ENCODE measurements around the gene ZNF740. TPM values are rescaled to one million over a fixed set of nuclear protein-coding genes. Genes with fewer than 3 reads are reported as not detected.

Gene ZNF740
- polyA plus RNA-seq, 1 donor (not counting 4 experiments of a cell fraction or from before 2014, with no cell fraction given), result 11.8 TPM

- Histone ChIP-seq H3K79me2 (ENCODE audit: control insufficient read depth, insufficient read depth, low read length) (peaks cover 25% of the 10 kb centered on the region), H3K27me3 (ENCODE audit: control insufficient read depth, extremely low read depth, insufficient read depth, low read length) (no peaks in the 10 kb centered on the region), H3K4me2 (ENCODE audit: control insufficient read depth, extremely low read depth, insufficient read depth, low read depth, low read length) (peak overlapping the region; percentile 79), H3K27ac (ENCODE audit: control insufficient read depth, insufficient read depth, low read length) (peak overlapping the region; percentile 23), H3K4me1 (ENCODE audit: control insufficient read depth, extremely low read depth, insufficient read depth, low read length) (peaks cover 44% of the 10 kb centered on the region), H3K4me3 (ENCODE audit: control insufficient read depth in 2 of 3, extremely low read depth in 1 of 3, insufficient read depth in 2 of 3, low read depth in 1 of 3, low read length in 3 of 3) (peak overlapping the region; percentile 7 to 99 (median 56)), H2AFZ (ENCODE audit: control insufficient read depth, low read length) (no peak overlapping the region), H3K9me3 (ENCODE audit: control insufficient read depth, low read depth, low read length) (no peaks in the 10 kb centered on the region), H4K20me1 (ENCODE audit: control insufficient read depth, extremely low read depth, insufficient read depth, low read length) (peaks cover 4% of the 10 kb centered on the region), H3K36me3 (ENCODE audit: control insufficient read depth in 2 of 2, extremely low read depth in 1 of 2, insufficient read depth in 2 of 2, low read length in 2 of 2) (peaks cover 18 to 33% of the 10 kb centered on the region in 2 experiments), H3K9ac (ENCODE audit: control insufficient read depth, extremely low read depth, insufficient read depth, low read length) (no peak overlapping the region), H3K9me1 (ENCODE audit: control insufficient read depth, extremely low read depth, insufficient read depth, low read length) (no peaks in the 10 kb centered on the region)
- TF ChIP-seq, protein P1, sequence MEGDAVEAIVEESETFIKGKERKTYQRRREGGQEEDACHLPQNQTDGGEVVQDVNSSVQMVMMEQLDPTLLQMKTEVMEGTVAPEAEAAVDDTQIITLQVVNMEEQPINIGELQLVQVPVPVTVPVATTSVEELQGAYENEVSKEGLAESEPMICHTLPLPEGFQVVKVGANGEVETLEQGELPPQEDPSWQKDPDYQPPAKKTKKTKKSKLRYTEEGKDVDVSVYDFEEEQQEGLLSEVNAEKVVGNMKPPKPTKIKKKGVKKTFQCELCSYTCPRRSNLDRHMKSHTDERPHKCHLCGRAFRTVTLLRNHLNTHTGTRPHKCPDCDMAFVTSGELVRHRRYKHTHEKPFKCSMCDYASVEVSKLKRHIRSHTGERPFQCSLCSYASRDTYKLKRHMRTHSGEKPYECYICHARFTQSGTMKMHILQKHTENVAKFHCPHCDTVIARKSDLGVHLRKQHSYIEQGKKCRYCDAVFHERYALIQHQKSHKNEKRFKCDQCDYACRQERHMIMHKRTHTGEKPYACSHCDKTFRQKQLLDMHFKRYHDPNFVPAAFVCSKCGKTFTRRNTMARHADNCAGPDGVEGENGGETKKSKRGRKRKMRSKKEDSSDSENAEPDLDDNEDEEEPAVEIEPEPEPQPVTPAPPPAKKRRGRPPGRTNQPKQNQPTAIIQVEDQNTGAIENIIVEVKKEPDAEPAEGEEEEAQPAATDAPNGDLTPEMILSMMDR (optimal IDR thresholded peaks at IDR 0.05 in 1 of 3, IDR thresholded peaks at IDR 0.05 in 1 of 3, conservative IDR thresholded peaks at IDR 0.05 in 1 of 3; ENCODE audit: extremely low read depth in 1 of 3, insufficient read depth in 2 of 3, low read length in 3 of 3), result no peak
- no peak for TF ChIP-seq EZH2 (IDR thresholded peaks at IDR 0.05; ENCODE audit: low read length)
- peak; percentile 53 for FAIRE-seq
- dilution Hi-C loops (cut with MboI; ENCODE audit: extremely low pct_ligation_motif_present, low sequenced_read_pairs), result no loop called here
- DNase-seq (ENCODE audit: low read depth, low spot score), result no peak
These were observed 36.8 kb downstream of the ZNF740 start for GRCh38 chr12:53217051-53217930.

DNA sequence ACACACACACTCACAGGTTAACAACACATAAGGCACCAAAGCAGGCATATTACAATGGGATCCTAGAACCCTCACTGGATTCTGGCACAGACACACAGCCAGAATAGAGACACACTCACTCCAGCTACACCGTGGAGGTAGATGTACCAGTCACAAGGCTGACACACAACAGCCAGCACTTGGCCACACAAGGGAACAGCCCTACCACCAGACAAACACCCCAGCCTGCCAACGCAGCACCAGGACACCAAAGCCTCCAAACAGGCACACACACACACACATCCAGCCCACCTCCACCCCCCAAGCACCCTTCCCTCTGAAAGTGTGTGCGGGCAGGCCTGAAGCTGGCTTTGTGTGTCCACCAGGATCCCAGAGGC lies 37.4 kb downstream of the ZNF740 start:
- Histone ChIP-seq H3K4me1 (ENCODE audit: control insufficient read depth, extremely low read depth, insufficient read depth, low read length) (peaks cover 50% of the 10 kb centered on the region), H3K4me2 (ENCODE audit: control insufficient read depth, extremely low read depth, insufficient read depth, low read depth, low read length) (peak overlapping the region; percentile 79), H3K4me3 (ENCODE audit: control insufficient read depth in 2 of 3, extremely low read depth in 1 of 3, insufficient read depth in 2 of 3, low read depth in 1 of 3, low read length in 3 of 3) (peak overlapping the region; percentile 56 to 99 (median 63)), H3K9me3 (ENCODE audit: control insufficient read depth, low read depth, low read length) (no peaks in the 10 kb centered on the region), H2AFZ (ENCODE audit: control insufficient read depth, low read length) (no peak overlapping the region), H3K79me2 (ENCODE audit: control insufficient read depth, insufficient read depth, low read length) (peaks cover 26% of the 10 kb centered on the region), H3K27me3 (ENCODE audit: control insufficient read depth, extremely low read depth, insufficient read depth, low read length) (no peaks in the 10 kb centered on the region), H3K36me3 (ENCODE audit: control insufficient read depth in 2 of 2, extremely low read depth in 1 of 2, insufficient read depth in 2 of 2, low read length in 2 of 2) (peaks cover 15 to 28% of the 10 kb centered on the region in 2 experiments), H3K27ac (ENCODE audit: control insufficient read depth, insufficient read depth, low read length) (peak overlapping the region; percentile 23), H4K20me1 (ENCODE audit: control insufficient read depth, extremely low read depth, insufficient read depth, low read length) (peaks cover 4% of the 10 kb centered on the region), H3K9me1 (ENCODE audit: control insufficient read depth, extremely low read depth, insufficient read depth, low read length) (no peaks in the 10 kb centered on the region), H3K9ac (ENCODE audit: control insufficient read depth, extremely low read depth, insufficient read depth, low read length) (peak overlapping the region; percentile 35)
- FAIRE-seq, result no peak
- dilution Hi-C loops (cut with MboI; ENCODE audit: extremely low pct_ligation_motif_present, low sequenced_read_pairs), result no loop called here
- DNase-seq (ENCODE audit: low read depth, low spot score), result no peak
- no peak for TF ChIP-seq EZH2 (IDR thresholded peaks at IDR 0.05; ENCODE audit: low read length)
- TF ChIP-seq, protein P1 (optimal IDR thresholded peaks at IDR 0.05 in 1 of 3, IDR thresholded peaks at IDR 0.05 in 1 of 3, conservative IDR thresholded peaks at IDR 0.05 in 1 of 3; ENCODE audit: extremely low read depth in 1 of 3, insufficient read depth in 2 of 3, low read length in 3 of 3), result no peak
